ENCODE data around the gene MRTO4.

MRTO4 gene

DNA sequence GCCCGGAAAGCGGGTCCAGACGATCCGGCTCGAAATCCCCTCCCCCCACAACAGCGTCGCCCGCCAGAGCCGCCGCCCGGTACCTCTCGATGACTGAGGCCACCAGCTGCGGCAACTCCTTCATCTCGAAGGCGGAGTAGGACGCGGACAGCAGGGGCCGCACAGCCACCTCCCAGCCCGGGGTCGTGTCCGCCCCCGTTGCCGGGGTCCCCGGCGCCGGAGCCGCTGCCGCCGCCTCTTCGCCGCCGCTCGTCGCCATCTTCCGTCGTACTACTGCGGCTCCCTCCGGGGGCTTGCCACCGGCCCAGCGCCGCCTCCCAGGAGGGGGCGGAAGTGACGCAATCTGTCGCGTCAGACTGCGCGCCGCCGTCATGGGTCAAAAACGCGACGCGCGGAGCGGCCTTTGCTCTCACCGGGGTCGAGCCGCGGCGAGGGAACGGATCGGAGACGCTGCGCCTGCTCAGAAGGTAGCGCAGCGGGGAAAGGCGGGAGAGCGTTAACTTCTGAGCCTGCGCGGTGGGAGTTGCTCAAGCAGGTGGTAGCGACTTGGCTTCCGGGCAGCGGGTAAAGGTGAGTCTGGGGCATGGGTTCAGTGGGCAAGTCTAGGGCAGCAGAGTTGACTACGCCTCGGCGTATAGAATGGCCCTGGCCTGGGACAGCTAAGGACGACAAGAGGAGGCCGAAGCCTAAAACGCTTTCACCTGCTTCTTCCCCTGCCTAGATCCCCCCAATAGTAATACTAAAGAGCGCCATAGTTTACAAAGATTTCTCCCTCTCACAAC, 41.4 kb upstream of the MRTO4 start, which contains the start of gene UBR4 (continued):
- TF ChIP-seq ZBTB20 (tag by site-specific recombination; IDR thresholded peaks at IDR 0.05) = peak; percentile 40; the same call in 1 of the 2 replicates
- TF ChIP-seq, protein P1, sequence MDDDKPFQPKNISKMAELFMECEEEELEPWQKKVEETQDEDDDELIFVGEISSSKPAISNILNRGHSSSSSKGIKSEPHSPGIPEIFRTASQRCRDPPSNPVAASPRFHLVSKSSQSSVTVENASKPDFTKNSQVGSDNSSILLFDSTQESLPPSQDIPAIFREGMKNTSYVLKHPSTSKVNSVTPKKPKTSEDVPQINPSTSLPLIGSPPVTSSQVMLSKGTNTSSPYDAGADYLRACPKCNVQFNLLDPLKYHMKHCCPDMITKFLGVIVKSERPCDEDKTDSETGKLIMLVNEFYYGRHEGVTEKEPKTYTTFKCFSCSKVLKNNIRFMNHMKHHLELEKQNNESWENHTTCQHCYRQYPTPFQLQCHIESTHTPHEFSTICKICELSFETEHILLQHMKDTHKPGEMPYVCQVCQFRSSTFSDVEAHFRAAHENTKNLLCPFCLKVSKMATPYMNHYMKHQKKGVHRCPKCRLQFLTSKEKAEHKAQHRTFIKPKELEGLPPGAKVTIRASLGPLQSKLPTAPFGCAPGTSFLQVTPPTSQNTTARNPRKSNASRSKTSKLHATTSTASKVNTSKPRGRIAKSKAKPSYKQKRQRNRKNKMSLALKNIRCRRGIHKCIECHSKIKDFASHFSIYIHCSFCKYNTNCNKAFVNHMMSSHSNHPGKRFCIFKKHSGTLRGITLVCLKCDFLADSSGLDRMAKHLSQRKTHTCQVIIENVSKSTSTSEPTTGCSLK (tag by site-specific recombination; IDR thresholded peaks at IDR 0.05) = no peak
- TF ChIP-seq ZNF544 (tag by site-specific recombination; IDR thresholded peaks at IDR 0.05) = no peak
- no peak for TF ChIP-seq ZNF433 (tag by site-specific recombination; IDR thresholded peaks at IDR 0.05; ENCODE audit: low read depth)
- TF ChIP-seq ZNF510 (tag by site-specific recombination; IDR thresholded peaks at IDR 0.05; ENCODE audit: insufficient replicate concordance) = no peak
- TF ChIP-seq, protein P2, sequence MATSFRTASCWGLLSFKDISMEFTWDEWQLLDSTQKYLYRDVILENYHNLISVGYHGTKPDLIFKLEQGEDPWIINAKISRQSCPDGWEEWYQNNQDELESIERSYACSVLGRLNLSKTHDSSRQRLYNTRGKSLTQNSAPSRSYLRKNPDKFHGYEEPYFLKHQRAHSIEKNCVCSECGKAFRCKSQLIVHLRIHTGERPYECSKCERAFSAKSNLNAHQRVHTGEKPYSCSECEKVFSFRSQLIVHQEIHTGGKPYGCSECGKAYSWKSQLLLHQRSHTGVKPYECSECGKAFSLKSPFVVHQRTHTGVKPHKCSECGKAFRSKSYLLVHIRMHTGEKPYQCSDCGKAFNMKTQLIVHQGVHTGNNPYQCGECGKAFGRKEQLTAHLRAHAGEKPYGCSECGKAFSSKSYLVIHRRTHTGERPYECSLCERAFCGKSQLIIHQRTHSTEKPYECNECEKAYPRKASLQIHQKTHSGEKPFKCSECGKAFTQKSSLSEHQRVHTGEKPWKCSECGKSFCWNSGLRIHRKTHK (tag by site-specific recombination; IDR thresholded peaks at IDR 0.05) = no peak
- TF ChIP-seq ZNF792 (tag by site-specific recombination; IDR thresholded peaks at IDR 0.05) = no peak
- TF ChIP-seq ZNF138 (tag by site-specific recombination; IDR thresholded peaks at IDR 0.05; ENCODE audit: borderline replicate concordance) = no peak
- no peak for TF ChIP-seq ZNF571 (tag by site-specific recombination; IDR thresholded peaks at IDR 0.05)
- TF ChIP-seq, protein P3, sequence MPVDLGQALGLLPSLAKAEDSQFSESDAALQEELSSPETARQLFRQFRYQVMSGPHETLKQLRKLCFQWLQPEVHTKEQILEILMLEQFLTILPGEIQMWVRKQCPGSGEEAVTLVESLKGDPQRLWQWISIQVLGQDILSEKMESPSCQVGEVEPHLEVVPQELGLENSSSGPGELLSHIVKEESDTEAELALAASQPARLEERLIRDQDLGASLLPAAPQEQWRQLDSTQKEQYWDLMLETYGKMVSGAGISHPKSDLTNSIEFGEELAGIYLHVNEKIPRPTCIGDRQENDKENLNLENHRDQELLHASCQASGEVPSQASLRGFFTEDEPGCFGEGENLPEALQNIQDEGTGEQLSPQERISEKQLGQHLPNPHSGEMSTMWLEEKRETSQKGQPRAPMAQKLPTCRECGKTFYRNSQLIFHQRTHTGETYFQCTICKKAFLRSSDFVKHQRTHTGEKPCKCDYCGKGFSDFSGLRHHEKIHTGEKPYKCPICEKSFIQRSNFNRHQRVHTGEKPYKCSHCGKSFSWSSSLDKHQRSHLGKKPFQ (tag by site-specific recombination; IDR thresholded peaks at IDR 0.05) = peak; percentile 34; the same call in 1 of the 2 replicates
- no peak for TF ChIP-seq ZNF19 (tag by site-specific recombination; IDR thresholded peaks at IDR 0.05; ENCODE audit: low read depth)
- TF ChIP-seq, protein P4, sequence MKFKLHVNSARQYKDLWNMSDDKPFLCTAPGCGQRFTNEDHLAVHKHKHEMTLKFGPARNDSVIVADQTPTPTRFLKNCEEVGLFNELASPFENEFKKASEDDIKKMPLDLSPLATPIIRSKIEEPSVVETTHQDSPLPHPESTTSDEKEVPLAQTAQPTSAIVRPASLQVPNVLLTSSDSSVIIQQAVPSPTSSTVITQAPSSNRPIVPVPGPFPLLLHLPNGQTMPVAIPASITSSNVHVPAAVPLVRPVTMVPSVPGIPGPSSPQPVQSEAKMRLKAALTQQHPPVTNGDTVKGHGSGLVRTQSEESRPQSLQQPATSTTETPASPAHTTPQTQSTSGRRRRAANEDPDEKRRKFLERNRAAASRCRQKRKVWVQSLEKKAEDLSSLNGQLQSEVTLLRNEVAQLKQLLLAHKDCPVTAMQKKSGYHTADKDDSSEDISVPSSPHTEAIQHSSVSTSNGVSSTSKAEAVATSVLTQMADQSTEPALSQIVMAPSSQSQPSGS (tag by site-specific recombination; IDR thresholded peaks at IDR 0.05; ENCODE audit: low read depth) = peak; percentile 90
- TF ChIP-seq, protein P5, sequence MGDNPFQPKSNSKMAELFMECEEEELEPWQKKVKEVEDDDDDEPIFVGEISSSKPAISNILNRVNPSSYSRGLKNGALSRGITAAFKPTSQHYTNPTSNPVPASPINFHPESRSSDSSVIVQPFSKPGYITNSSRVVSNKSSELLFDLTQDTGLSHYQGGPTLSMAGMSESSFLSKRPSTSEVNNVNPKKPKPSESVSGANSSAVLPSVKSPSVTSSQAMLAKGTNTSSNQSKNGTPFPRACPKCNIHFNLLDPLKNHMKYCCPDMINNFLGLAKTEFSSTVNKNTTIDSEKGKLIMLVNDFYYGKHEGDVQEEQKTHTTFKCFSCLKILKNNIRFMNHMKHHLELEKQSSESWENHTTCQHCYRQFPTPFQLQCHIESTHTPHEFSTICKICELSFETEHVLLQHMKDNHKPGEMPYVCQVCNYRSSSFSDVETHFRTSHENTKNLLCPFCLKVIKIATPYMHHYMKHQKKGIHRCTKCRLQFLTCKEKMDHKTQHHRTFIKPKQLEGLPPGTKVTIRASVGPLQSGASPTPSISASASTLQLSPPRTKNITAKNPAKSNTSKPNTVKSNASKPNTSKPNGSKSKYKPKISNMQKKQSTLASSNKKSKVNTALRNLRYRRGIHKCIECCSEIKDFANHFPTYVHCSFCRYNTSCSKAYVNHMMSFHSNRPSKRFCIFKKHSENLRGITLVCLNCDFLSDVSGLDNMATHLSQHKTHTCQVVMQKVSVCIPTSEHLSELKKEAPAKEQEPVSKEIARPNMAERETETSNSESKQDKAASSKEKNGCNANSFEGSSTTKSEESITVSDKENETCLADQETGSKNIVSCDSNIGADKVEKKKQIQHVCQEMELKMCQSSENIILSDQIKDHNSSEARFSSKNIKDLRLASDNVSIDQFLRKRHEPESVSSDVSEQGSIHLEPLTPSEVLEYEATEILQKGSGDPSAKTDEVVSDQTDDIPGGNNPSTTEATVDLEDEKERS (tag by site-specific recombination; IDR thresholded peaks at IDR 0.05) = no peak
- TF ChIP-seq ZSCAN23 (tag by site-specific recombination; IDR thresholded peaks at IDR 0.05) = no peak; the same call in 1 of the 2 replicates
- peak; percentile 44; the same call in 1 of the 2 replicates for TF ChIP-seq ZNF2 (tag by site-specific recombination; IDR thresholded peaks at IDR 0.05)
- TF ChIP-seq, protein P6, sequence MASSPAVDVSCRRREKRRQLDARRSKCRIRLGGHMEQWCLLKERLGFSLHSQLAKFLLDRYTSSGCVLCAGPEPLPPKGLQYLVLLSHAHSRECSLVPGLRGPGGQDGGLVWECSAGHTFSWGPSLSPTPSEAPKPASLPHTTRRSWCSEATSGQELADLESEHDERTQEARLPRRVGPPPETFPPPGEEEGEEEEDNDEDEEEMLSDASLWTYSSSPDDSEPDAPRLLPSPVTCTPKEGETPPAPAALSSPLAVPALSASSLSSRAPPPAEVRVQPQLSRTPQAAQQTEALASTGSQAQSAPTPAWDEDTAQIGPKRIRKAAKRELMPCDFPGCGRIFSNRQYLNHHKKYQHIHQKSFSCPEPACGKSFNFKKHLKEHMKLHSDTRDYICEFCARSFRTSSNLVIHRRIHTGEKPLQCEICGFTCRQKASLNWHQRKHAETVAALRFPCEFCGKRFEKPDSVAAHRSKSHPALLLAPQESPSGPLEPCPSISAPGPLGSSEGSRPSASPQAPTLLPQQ (tag by site-specific recombination; IDR thresholded peaks at IDR 0.05) = peak; percentile 67; the same call in 1 of the 2 replicates
- TF ChIP-seq ZNF776 (tag by site-specific recombination; IDR thresholded peaks at IDR 0.05; ENCODE audit: borderline replicate concordance) = no peak
- no peak for TF ChIP-seq ZFP37 (tag by site-specific recombination; IDR thresholded peaks at IDR 0.05)
- no peak for TF ChIP-seq ZNF16 (tag by site-specific recombination; IDR thresholded peaks at IDR 0.05; ENCODE audit: low read depth)
- no peak for TF ChIP-seq ZNF548 (tag by site-specific recombination; IDR thresholded peaks at IDR 0.05)
- no peak for TF ChIP-seq ZNF549 (tag by site-specific recombination; IDR thresholded peaks at IDR 0.05)
- TF ChIP-seq, protein P7, sequence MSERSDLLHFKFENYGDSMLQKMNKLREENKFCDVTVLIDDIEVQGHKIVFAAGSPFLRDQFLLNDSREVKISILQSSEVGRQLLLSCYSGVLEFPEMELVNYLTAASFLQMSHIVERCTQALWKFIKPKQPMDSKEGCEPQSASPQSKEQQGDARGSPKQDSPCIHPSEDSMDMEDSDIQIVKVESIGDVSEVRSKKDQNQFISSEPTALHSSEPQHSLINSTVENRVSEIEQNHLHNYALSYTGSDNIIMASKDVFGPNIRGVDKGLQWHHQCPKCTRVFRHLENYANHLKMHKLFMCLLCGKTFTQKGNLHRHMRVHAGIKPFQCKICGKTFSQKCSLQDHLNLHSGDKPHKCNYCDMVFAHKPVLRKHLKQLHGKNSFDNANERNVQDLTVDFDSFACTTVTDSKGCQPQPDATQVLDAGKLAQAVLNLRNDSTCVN (tag by site-specific recombination; optimal IDR thresholded peaks at IDR 0.05) = peak; percentile 97
- TF ChIP-seq, protein P8, sequence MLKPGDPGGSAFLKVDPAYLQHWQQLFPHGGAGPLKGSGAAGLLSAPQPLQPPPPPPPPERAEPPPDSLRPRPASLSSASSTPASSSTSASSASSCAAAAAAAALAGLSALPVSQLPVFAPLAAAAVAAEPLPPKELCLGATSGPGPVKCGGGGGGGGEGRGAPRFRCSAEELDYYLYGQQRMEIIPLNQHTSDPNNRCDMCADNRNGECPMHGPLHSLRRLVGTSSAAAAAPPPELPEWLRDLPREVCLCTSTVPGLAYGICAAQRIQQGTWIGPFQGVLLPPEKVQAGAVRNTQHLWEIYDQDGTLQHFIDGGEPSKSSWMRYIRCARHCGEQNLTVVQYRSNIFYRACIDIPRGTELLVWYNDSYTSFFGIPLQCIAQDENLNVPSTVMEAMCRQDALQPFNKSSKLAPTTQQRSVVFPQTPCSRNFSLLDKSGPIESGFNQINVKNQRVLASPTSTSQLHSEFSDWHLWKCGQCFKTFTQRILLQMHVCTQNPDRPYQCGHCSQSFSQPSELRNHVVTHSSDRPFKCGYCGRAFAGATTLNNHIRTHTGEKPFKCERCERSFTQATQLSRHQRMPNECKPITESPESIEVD (tag by site-specific recombination; IDR thresholded peaks at IDR 0.05) = no peak
- no peak for TF ChIP-seq ZNF707 (tag by site-specific recombination; IDR thresholded peaks at IDR 0.05)

All from HEK293 (cell line).